ES-I3 (cell line): ENCODE results near the gene CCNG2.

ENCODE experiments used
- H3K36me3 ChIP-seq: 2 replicates; pipeline ENCODE4 v1.6.1; 2013; ENCODE audit warnings: mild to moderate bottlenecking, low read length, control low read depth, moderate library complexity; ENCODE audit not compliant: insufficient read depth
- H3K4me1 ChIP-seq: 2 replicates; pipeline ENCODE4 v1.6.1; 2013; ENCODE audit warnings: mild to moderate bottlenecking, control low read depth, low read length; ENCODE audit not compliant: insufficient read depth
- H3K9ac ChIP-seq: 2 replicates; pipeline ENCODE4 v1.6.1; 2013; ENCODE audit warnings: low read depth, mild to moderate bottlenecking, low read length, moderate library complexity
- H3K9me3 ChIP-seq: 2 replicates; pipeline ENCODE4 v1.6.1; 2013; ENCODE audit warnings: mild to moderate bottlenecking, low read length, moderate library complexity; ENCODE audit not compliant: control insufficient read depth, insufficient read depth

The CCNG2 gene

GRCh38 chr4:77219266-77219665, 62.3 kb downstream of the CCNG2 start:
- no peaks in the 10 kb centered on the region for H3K9me3 ChIP-seq
- no peak overlapping the region for H3K9ac ChIP-seq
- H3K4me1 ChIP-seq, result no peaks in the 10 kb centered on the region
- no peaks in the 10 kb centered on the region for H3K36me3 ChIP-seq
